Measurements from ENCODE around the gene LYPLAL1.

The LYPLAL1 gene

GRCh38 chr1:219152751-219153150 is 20.9 kb upstream of the LYPLAL1 start:
- Histone ChIP-seq H2BK15ac (ENCODE audit: low read depth, poor library complexity, severe bottlenecking) (no peak overlapping the region), H3K4ac (ENCODE audit: low read depth in 1 of 2, low read length in 2 of 2) (no peak overlapping the region), H2BK120ac (ENCODE audit: low read depth, low read length) (no peak overlapping the region), H2AK5ac (ENCODE audit: low read length, severe bottlenecking) (no peak overlapping the region), H4K8ac (ENCODE audit: low read length) (no peak overlapping the region), H3K4me2 (ENCODE audit: low read length, poor library complexity, severe bottlenecking) (no peak overlapping the region), H3K4me1 (ENCODE audit: control insufficient read depth, insufficient read depth, low read depth, low read length) (no peaks in the 10 kb centered on the region), H3K9me3 (ENCODE audit: control insufficient read depth, low read length) (no peaks in the 10 kb centered on the region), H2AFZ (ENCODE audit: low read depth, low read length) (no peak overlapping the region), H3K23ac (ENCODE audit: low read length in 2 of 2) (no peak overlapping the region), H3K18ac (ENCODE audit: low read depth in 1 of 2, low read length in 2 of 2) (no peak overlapping the region), H3K27me3 (ENCODE audit: control insufficient read depth in 1 of 2, insufficient read depth in 1 of 2, low read length in 2 of 2) (no peaks in the 10 kb centered on the region), H3K4me3 (ENCODE audit: insufficient read depth in 1 of 2, low read depth in 1 of 2, low read length in 2 of 2) (no peak overlapping the region), H3K79me1 (replicated peaks; ENCODE audit: low read length, poor library complexity, severe bottlenecking) (no peaks in the 10 kb centered on the region), H3K27ac (ENCODE audit: low read length, poor library complexity, severe bottlenecking) (no peak overlapping the region), H4K91ac (ENCODE audit: low read length) (no peak overlapping the region), H2BK12ac (ENCODE audit: low read length in 2 of 2) (no peak overlapping the region), H3K14ac (ENCODE audit: low read length in 2 of 2) (no peak overlapping the region), H2BK5ac (ENCODE audit: low read depth, low read length, poor library complexity, severe bottlenecking) (no peak overlapping the region), H3K9ac (ENCODE audit: low read length) (no peak overlapping the region), H3K36me3 (ENCODE audit: control insufficient read depth in 1 of 2, insufficient read depth in 2 of 2, low read depth in 1 of 2, low read length in 2 of 2) (no peaks in the 10 kb centered on the region)
- 86% methylated on average over 1 of the region's 3 CpGs for WGBS
- no peak for DNase-seq

- Histone ChIP-seq H3K27ac (ENCODE audit: low read length, poor library complexity, severe bottlenecking) (no peak overlapping the region), H3K14ac (ENCODE audit: low read length in 2 of 2) (no peak overlapping the region), H3K9me3 (ENCODE audit: control insufficient read depth, low read length) (no peaks in the 10 kb centered on the region), H3K4me2 (ENCODE audit: low read length, poor library complexity, severe bottlenecking) (no peak overlapping the region), H3K79me1 (replicated peaks; ENCODE audit: low read length, poor library complexity, severe bottlenecking) (no peaks in the 10 kb centered on the region), H3K36me3 (ENCODE audit: control insufficient read depth in 1 of 2, insufficient read depth in 2 of 2, low read depth in 1 of 2, low read length in 2 of 2) (no peaks in the 10 kb centered on the region), H2BK15ac (ENCODE audit: low read depth, poor library complexity, severe bottlenecking) (no peak overlapping the region), H3K4me1 (ENCODE audit: control insufficient read depth, insufficient read depth, low read depth, low read length) (no peaks in the 10 kb centered on the region), H2AK5ac (ENCODE audit: low read length, severe bottlenecking) (no peak overlapping the region), H3K9ac (ENCODE audit: low read length) (no peak overlapping the region), H3K4me3 (ENCODE audit: insufficient read depth in 1 of 2, low read depth in 1 of 2, low read length in 2 of 2) (no peak overlapping the region), H4K8ac (ENCODE audit: low read length) (no peak overlapping the region), H2BK120ac (ENCODE audit: low read depth, low read length) (no peak overlapping the region), H4K91ac (ENCODE audit: low read length) (no peak overlapping the region), H2BK5ac (ENCODE audit: low read depth, low read length, poor library complexity, severe bottlenecking) (no peak overlapping the region), H2BK12ac (ENCODE audit: low read length in 2 of 2) (no peak overlapping the region), H3K27me3 (ENCODE audit: control insufficient read depth in 1 of 2, insufficient read depth in 1 of 2, low read length in 2 of 2) (no peaks in the 10 kb centered on the region), H2AFZ (ENCODE audit: low read depth, low read length) (no peak overlapping the region), H3K23ac (ENCODE audit: low read length in 2 of 2) (no peak overlapping the region), H3K4ac (ENCODE audit: low read depth in 1 of 2, low read length in 2 of 2) (no peak overlapping the region), H3K18ac (ENCODE audit: low read depth in 1 of 2, low read length in 2 of 2) (no peak overlapping the region)
- 93% methylated on average over 4 of the region's 4 CpGs for WGBS
- no peak for DNase-seq
These were observed 20.0 kb upstream of the LYPLAL1 start for GRCh38 chr1:219153723-219154122.

- Histone ChIP-seq H3K79me1 (replicated peaks; ENCODE audit: low read length, poor library complexity, severe bottlenecking) (no peaks in the 10 kb centered on the region), H3K9ac (ENCODE audit: low read length) (no peak overlapping the region), H3K4me2 (ENCODE audit: low read length, poor library complexity, severe bottlenecking) (no peak overlapping the region), H2BK12ac (ENCODE audit: low read length in 2 of 2) (no peak overlapping the region), H3K4me3 (ENCODE audit: insufficient read depth in 1 of 2, low read depth in 1 of 2, low read length in 2 of 2) (no peak overlapping the region), H3K27ac (ENCODE audit: low read length, poor library complexity, severe bottlenecking) (no peak overlapping the region), H3K23ac (ENCODE audit: low read length in 2 of 2) (no peak overlapping the region), H2AFZ (ENCODE audit: low read depth, low read length) (peak overlapping the region; percentile 51), H4K91ac (ENCODE audit: low read length) (no peak overlapping the region), H3K4me1 (ENCODE audit: control insufficient read depth, insufficient read depth, low read depth, low read length) (no peaks in the 10 kb centered on the region), H3K9me3 (ENCODE audit: control insufficient read depth, low read length) (no peaks in the 10 kb centered on the region), H3K4ac (ENCODE audit: low read depth in 1 of 2, low read length in 2 of 2) (no peak overlapping the region), H4K8ac (ENCODE audit: low read length) (no peak overlapping the region), H2BK120ac (ENCODE audit: low read depth, low read length) (no peak overlapping the region), H2BK15ac (ENCODE audit: low read depth, poor library complexity, severe bottlenecking) (no peak overlapping the region), H3K27me3 (ENCODE audit: control insufficient read depth in 1 of 2, insufficient read depth in 1 of 2, low read length in 2 of 2) (no peaks in the 10 kb centered on the region), H2AK5ac (ENCODE audit: low read length, severe bottlenecking) (no peak overlapping the region), H2BK5ac (ENCODE audit: low read depth, low read length, poor library complexity, severe bottlenecking) (no peak overlapping the region), H3K18ac (ENCODE audit: low read depth in 1 of 2, low read length in 2 of 2) (no peak overlapping the region), H3K14ac (ENCODE audit: low read length in 2 of 2) (no peak overlapping the region), H3K36me3 (ENCODE audit: control insufficient read depth in 1 of 2, insufficient read depth in 2 of 2, low read depth in 1 of 2, low read length in 2 of 2) (no peaks in the 10 kb centered on the region)
- 44% methylated on average over 1 of the region's 1 CpG for WGBS
- no peak for DNase-seq
These were observed 18.5 kb upstream of the LYPLAL1 start for GRCh38 chr1:219155135-219155534.

- H3K27me3 ChIP-seq (ENCODE audit: control insufficient read depth in 1 of 2, insufficient read depth in 1 of 2, low read length in 2 of 2), result no peaks in the 10 kb centered on the region
- H3K4me1 ChIP-seq (ENCODE audit: control insufficient read depth, insufficient read depth, low read depth, low read length), result no peaks in the 10 kb centered on the region
- peak overlapping the region in 1 of 2 experiments; percentile 22 for H3K4me3 ChIP-seq (ENCODE audit: insufficient read depth in 1 of 2, low read depth in 1 of 2, low read length in 2 of 2)
- H3K23ac ChIP-seq (ENCODE audit: low read length in 2 of 2), result no peak overlapping the region
- H3K27ac ChIP-seq (ENCODE audit: low read length, poor library complexity, severe bottlenecking), result no peak overlapping the region
- H3K4ac ChIP-seq (ENCODE audit: low read depth in 1 of 2, low read length in 2 of 2), result no peak overlapping the region
- H3K14ac ChIP-seq (ENCODE audit: low read length in 2 of 2), result no peak overlapping the region
- H4K91ac ChIP-seq (ENCODE audit: low read length), result no peak overlapping the region
- H3K9me3 ChIP-seq (ENCODE audit: control insufficient read depth, low read length), result no peaks in the 10 kb centered on the region
- no peak overlapping the region for H2BK120ac ChIP-seq (ENCODE audit: low read depth, low read length)
- H4K8ac ChIP-seq (ENCODE audit: low read length), result no peak overlapping the region
- no peak overlapping the region for H2BK15ac ChIP-seq (ENCODE audit: low read depth, poor library complexity, severe bottlenecking)
- H3K36me3 ChIP-seq (ENCODE audit: control insufficient read depth in 1 of 2, insufficient read depth in 2 of 2, low read depth in 1 of 2, low read length in 2 of 2), result no peaks in the 10 kb centered on the region
- DNase-seq, result no peak
- H2BK5ac ChIP-seq (ENCODE audit: low read depth, low read length, poor library complexity, severe bottlenecking), result no peak overlapping the region
- H3K9ac ChIP-seq (ENCODE audit: low read length), result peak overlapping the region; percentile 49
- no peak overlapping the region for H2AK5ac ChIP-seq (ENCODE audit: low read length, severe bottlenecking)
- no peaks in the 10 kb centered on the region for H3K79me1 ChIP-seq (replicated peaks; ENCODE audit: low read length, poor library complexity, severe bottlenecking)
- H3K4me2 ChIP-seq (ENCODE audit: low read length, poor library complexity, severe bottlenecking), result no peak overlapping the region
- no peak overlapping the region for H3K18ac ChIP-seq (ENCODE audit: low read depth in 1 of 2, low read length in 2 of 2)
- no peak overlapping the region for H2AFZ ChIP-seq (ENCODE audit: low read depth, low read length)
- H2BK12ac ChIP-seq (ENCODE audit: low read length in 2 of 2), result no peak overlapping the region
- WGBS, result 100% methylated on average over 1 of the region's 4 CpGs
These were observed 13.6 kb upstream of the LYPLAL1 start for GRCh38 chr1:219159946-219160645.
